CD4-positive, alpha-beta T cell treated with Interleukin-6 for 4 hours (primary cell): ENCODE measurements around the gene THNSL1.

ENCODE experiments used
- DNase-seq: peaks from one replicate; pipeline ENCODE4 v3.0.0-alpha.2; 2020; ENCODE audit warnings: mixed read lengths

THNSL1 gene

GRCh38 chr10:25061711-25062449, 45.5 kb downstream of the THNSL1 start:
- no peak for DNase-seq

GRCh38 chr10:25063157-25063556, 46.7 kb downstream of the THNSL1 start:
- no peak for DNase-seq

GRCh38 chr10:25063644-25064043, 47.2 kb downstream of the THNSL1 start:
- no peak for DNase-seq

- no peak for DNase-seq
Observed at GRCh38 chr10:25064401-25064800, 48.0 kb downstream of the THNSL1 start.

GRCh38 chr10:25065761-25066476, 49.5 kb downstream of the THNSL1 start:
- DNase-seq, result no peak

- DNase-seq, result no peak
Observed at GRCh38 chr10:25068152-25069058, 52.0 kb downstream of the THNSL1 start.

GRCh38 chr10:25071227-25071626, 54.8 kb downstream of the THNSL1 start:
- no peak for DNase-seq

GRCh38 chr10:25072786-25073185, 56.4 kb downstream of the THNSL1 start:
- no peak for DNase-seq

- DNase-seq, result no peak
Observed at GRCh38 chr10:25075825-25076224, 59.4 kb downstream of the THNSL1 start.
